ENCODE results near the gene GYS1. TPM values are rescaled to one million over a fixed set of nuclear protein-coding genes. Genes with fewer than 3 reads are reported as not detected.

The GYS1 gene
- total RNA-seq, 2 experiments from 2014 or later: 58.1 to 58.7 TPM

DNA sequence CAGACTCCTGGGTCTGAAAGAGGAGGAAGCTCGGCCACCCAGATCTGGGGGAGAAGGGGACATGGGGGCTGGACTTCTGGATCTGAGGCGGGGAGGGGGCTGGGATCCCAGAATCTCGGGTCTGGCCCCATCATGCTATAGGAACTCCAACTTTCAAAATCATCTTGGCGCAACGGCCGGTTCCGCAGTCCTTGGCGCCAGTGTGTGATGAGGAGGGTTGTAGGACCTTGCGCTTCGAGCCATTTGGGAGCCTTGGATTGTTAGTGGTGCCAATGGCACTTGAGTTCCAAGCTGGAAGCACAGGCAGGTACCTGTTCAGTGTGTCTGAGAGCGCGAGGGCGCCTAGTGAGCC, 902 bp upstream of the GYS1 start:
- POLR2A ChIA-PET: interaction anchor here (0.6 to 3.5 kb wide), 15 partner anchors 8 to 348 kb away, joined by 3 to 18 read pairs (median 5); partner anchors contain the start of genes CA11, FTL and LIN7B
- H3K27ac Mint-ChIP-seq: peak overlapping the region; percentile 98
- H3K27me3 Mint-ChIP-seq: no peaks in the 10 kb centered on the region
- H3K4me1 Mint-ChIP-seq (ENCODE audit: low read depth): peaks cover 42% of the 10 kb centered on the region
- DNase-seq: no peak
- H3K9me3 Mint-ChIP-seq: no peaks in the 10 kb centered on the region
- intact Hi-C loops (cut with micrococcal nuclease): no loop called here
- H3K4me3 Mint-ChIP-seq: peak overlapping the region; percentile 95
- no peak for ATAC-seq
- CTCF ChIA-PET: interaction anchor here (0.9 to 5.7 kb wide), 27 partner anchors 8 to 206 kb away, joined by 3 to 101 read pairs (median 6); partner anchors contain the start of genes BAX, CGB7, DHDH and LIN7B
- H3K36me3 Mint-ChIP-seq (ENCODE audit: low read depth): peaks cover 26% of the 10 kb centered on the region
- TF ChIP-seq, protein P1, sequence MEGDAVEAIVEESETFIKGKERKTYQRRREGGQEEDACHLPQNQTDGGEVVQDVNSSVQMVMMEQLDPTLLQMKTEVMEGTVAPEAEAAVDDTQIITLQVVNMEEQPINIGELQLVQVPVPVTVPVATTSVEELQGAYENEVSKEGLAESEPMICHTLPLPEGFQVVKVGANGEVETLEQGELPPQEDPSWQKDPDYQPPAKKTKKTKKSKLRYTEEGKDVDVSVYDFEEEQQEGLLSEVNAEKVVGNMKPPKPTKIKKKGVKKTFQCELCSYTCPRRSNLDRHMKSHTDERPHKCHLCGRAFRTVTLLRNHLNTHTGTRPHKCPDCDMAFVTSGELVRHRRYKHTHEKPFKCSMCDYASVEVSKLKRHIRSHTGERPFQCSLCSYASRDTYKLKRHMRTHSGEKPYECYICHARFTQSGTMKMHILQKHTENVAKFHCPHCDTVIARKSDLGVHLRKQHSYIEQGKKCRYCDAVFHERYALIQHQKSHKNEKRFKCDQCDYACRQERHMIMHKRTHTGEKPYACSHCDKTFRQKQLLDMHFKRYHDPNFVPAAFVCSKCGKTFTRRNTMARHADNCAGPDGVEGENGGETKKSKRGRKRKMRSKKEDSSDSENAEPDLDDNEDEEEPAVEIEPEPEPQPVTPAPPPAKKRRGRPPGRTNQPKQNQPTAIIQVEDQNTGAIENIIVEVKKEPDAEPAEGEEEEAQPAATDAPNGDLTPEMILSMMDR (IDR thresholded peaks at IDR 0.05): no peak

DNA sequence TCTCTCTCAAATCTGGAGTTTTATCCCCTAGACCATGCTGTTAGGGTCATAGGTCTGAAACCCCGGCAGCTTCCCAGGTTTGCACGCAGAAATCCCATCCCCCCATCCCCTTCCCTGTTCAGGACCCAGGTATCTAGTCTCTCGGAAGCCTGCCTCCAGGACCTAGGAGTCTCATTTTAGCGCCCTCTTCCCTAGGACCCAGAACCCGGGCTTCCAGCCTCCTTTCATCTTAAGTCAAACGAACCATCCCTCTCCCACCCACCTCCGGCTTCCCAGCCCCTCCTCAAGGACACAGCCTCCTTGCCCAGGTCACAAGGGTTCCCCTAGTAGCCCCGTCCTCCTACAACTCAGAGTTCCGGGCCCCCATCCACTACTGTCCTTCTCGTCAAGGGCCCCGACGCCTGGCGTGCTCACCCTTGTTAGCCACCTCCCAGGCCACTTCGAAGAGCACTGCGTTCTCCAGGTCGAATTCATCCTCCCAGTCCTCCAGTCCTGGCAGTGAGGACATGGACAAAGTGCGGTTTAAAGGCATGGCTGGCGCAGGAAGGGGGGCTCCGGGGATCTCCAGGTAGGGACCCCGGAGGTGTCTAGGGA, 431 bp downstream of the GYS1 start:
- Mint-ChIP-seq H3K4me1 (ENCODE audit: low read depth) (peaks cover 43% of the 10 kb centered on the region), H3K9me3 (no peaks in the 10 kb centered on the region)
- intact Hi-C loops (cut with micrococcal nuclease): no loop called here

DNA sequence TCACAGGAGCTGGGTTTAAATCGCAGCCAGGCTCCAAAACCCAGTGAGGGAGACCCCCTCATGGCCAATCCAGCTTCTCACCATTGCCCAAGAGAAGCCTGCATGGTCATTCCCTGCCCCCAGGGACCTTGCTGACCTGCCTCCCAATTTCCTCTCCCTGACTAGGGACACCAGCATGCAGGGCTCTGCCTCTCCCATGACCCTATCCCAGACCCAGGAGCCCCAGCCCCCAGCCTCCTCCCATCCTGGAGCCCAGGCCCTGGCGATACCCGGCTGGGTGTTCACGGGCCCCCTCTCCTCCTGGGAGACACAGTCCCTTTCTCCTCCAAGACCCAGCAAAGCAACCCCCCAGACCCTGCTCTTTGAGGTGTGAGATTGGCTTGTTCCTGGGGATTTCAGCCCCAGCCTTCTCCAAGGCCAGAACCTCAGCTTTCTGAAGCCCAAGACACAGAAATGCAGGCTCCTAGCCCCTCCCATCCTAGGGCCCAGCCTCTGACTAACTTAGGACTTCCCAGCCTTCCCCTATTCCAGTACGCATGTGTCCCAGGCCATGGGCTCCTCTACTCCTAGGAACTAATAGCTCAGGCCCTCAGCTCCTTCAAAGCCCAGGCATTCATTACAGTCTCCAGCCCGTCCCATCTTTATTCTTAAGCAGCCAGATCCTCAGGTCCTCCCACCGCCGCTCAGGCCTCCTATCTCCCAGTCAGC, 1.1 kb downstream of the GYS1 start:
- Mint-ChIP-seq H3K4me3 (peak overlapping the region; percentile 95), H3K9me3 (no peaks in the 10 kb centered on the region), H3K4me1 (ENCODE audit: low read depth) (peaks cover 47% of the 10 kb centered on the region), H3K27ac (peak overlapping the region; percentile 91), H3K27me3 (no peaks in the 10 kb centered on the region), H3K36me3 (ENCODE audit: low read depth) (peaks cover 36% of the 10 kb centered on the region)
- TF ChIP-seq, protein P1 (IDR thresholded peaks at IDR 0.05): no peak
- ATAC-seq (no peak), DNase-seq (no peak)
- ChIA-PET CTCF (interaction anchor here (1.0 to 5.7 kb wide), 7 partner anchors 8 to 150 kb away, joined by 3 to 101 read pairs (median 6); partner anchors contain the start of gene BAX), POLR2A (interaction anchor here (0.6 to 3.5 kb wide), 7 partner anchors 8 to 116 kb away, joined by 3 to 12 read pairs (median 5); no protein-coding TSS in a partner anchor)
- intact Hi-C loops (cut with micrococcal nuclease): no loop called here

More for the DNA sequence above, 431 bp downstream of the GYS1 start:
- TF ChIP-seq, protein P1 (IDR thresholded peaks at IDR 0.05): no peak
- Mint-ChIP-seq H3K36me3 (ENCODE audit: low read depth) (peaks cover 34% of the 10 kb centered on the region), H3K27ac (peak overlapping the region; percentile 91), H3K27me3 (no peaks in the 10 kb centered on the region), H3K4me3 (peak overlapping the region; percentile 95)
- ATAC-seq (no peak), DNase-seq (peak; percentile 39)
- ChIA-PET CTCF (interaction anchor here (0.9 to 5.7 kb wide), 27 partner anchors 7 to 347 kb away, joined by 3 to 101 read pairs (median 6); partner anchors contain the start of genes BAX, CGB7, DHDH and LIN7B), POLR2A (interaction anchor here (0.6 to 3.5 kb wide), 12 partner anchors 8 to 344 kb away, joined by 3 to 18 read pairs (median 5); partner anchors contain the start of genes FTL and LIN7B)

DNA sequence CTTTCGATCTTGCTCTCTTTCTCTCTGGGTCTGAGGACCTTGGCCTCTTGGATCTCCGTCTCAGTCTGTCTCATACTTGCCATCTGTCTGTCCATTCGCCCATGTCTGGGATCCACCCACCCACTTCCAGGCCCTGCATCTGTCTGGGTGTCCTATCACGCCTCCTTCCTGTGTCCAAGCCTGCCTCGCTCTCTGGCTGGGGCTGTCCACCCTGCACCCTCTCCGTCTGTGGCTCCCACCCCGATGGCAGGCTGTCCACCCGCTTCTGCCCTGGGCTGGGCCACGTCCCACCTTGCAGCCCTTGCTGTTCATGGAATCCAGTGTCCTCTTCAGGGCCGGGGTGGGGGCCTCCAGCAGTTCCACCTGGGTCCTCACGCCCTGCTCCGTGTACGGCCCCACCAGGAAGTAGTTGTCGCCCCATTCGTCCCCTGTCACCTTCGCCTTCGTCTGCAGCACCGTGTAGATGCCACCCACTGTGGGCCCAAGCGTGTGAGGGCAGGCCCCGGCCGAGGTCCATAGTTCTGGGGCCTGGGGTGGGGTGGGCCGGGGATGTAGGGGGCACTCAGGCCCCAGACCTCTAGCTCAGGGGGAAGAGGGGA, 2.0 kb downstream of the GYS1 start:
- Mint-ChIP-seq H3K9me3 (no peaks in the 10 kb centered on the region), H3K4me3 (peak overlapping the region; percentile 20), H3K27me3 (no peaks in the 10 kb centered on the region), H3K4me1 (ENCODE audit: low read depth) (peaks cover 45% of the 10 kb centered on the region), H3K27ac (peak overlapping the region; percentile 66), H3K36me3 (ENCODE audit: low read depth) (peaks cover 43% of the 10 kb centered on the region)
- DNase-seq (no peak), ATAC-seq (no peak)
- CTCF ChIA-PET: interaction anchor here (0.6 to 5.7 kb wide), 6 partner anchors 9 to 149 kb away, joined by 3 to 101 read pairs (median 4); a partner anchor contains a TSS
- TF ChIP-seq, protein P1 (IDR thresholded peaks at IDR 0.05): no peak
- intact Hi-C loops (cut with micrococcal nuclease): no loop called here
- POLR2A ChIA-PET: interaction anchor here (1.5 kb wide), 1 partner anchor 15 kb away, joined by 8 read pairs; no protein-coding TSS in a partner anchor

Measured in activated CD8-positive, alpha-beta T cell treated with anti-CD3 and anti-CD28 coated beads for 36 hours (primary cell).